K562 (cell line): ENCODE results near the gene LAIR1.

Source experiments
- TCF7L2 ChIP-seq: fragments of 150-350 bp; IDR thresholded peaks from 2 replicates; pipeline ENCODE4 v1.6.1; 2016; ENCODE audit warnings: low read depth, mild to moderate bottlenecking, low read length, moderate library complexity
- ZSCAN29 ChIP-seq: fragments of 450-650 bp; IDR thresholded peaks from 2 replicates; pipeline ENCODE4 v1.6.1; 2017

- TF ChIP-seq ZSCAN29 (no peak), TCF7L2 (no peak)
These were observed 47.4 kb downstream of the LAIR1 start for GRCh38 chr19:54317108-54317964.
